A673 (cell line): Measurements from ENCODE around the gene CORO6. TPM values are rescaled to one million over a fixed set of nuclear protein-coding genes. Genes with fewer than 3 reads are reported as not detected.

Source experiments
- BruUV-seq: library from RNA; stranded (reverse); fragments of 400-500 nt; replicated peaks from 2 replicates; lab custom pipeline; 2021; lab: Mats Ljungman, UMichigan
- CTCF ChIA-PET: fragments of 300-600 bp; sonication (Branson Sonifier 250); formaldehyde crosslinking; loops from one replicate; lab custom pipeline; 2022; ENCODE audit warnings: antibody characterized with exemption; lab: Charles Lee
- POLR2A ChIA-PET: fragments of 300-600 bp; sonication (Branson Sonifier 250); formaldehyde crosslinking; loops from one replicate; lab custom pipeline; 2022; ENCODE audit warnings: antibody characterized with exemption; ENCODE audit not compliant: low non-redundant PET; lab: Charles Lee
- DNase-seq: peaks from one replicate; pipeline ENCODE4 v3.0.0-alpha.2; 2015; ENCODE audit warnings: low spot score
- H3K27ac ChIP-seq: fragments of 200-600 bp; sonication (generic); 2 replicates; pipeline ENCODE4 v1.5.1; 2016; ENCODE audit warnings: mixed run types, low read depth, mild to moderate bottlenecking, mixed read lengths, antibody characterized with exemption, low read length; ENCODE audit not compliant: poor library complexity, severe bottlenecking
- H3K27me3 ChIP-seq: fragments of 200-600 bp; sonication (generic); replicated peaks from 2 replicates; pipeline ENCODE4 v1.6.1; 2017; ENCODE audit warnings: mixed run types, low read depth, mild to moderate bottlenecking, mixed read lengths, antibody characterized with exemption, low read length; ENCODE audit not compliant: insufficient read depth, poor library complexity
- H3K36me3 ChIP-seq: fragments of 200-600 bp; sonication (generic); 2 replicates; pipeline ENCODE4 v1.6.1; 2016; ENCODE audit warnings: mixed run types, mild to moderate bottlenecking, mixed read lengths, antibody characterized with exemption, low read length; ENCODE audit not compliant: insufficient read depth, poor library complexity, severe bottlenecking
- H3K4me1 ChIP-seq: fragments of 200-600 bp; sonication (generic); 2 replicates; pipeline ENCODE4 v1.6.1; 2017; ENCODE audit warnings: mixed run types, mild to moderate bottlenecking, mixed read lengths, antibody characterized with exemption, low read length; ENCODE audit not compliant: insufficient read depth, poor library complexity, severe bottlenecking
- H3K4me3 ChIP-seq: fragments of 200-600 bp; sonication (generic); 2 replicates; pipeline ENCODE4 v1.5.1; 2016; ENCODE audit warnings: low read depth, mixed run types, mild to moderate bottlenecking, mixed read lengths, low read length; ENCODE audit not compliant: poor library complexity, severe bottlenecking
- H3K9me3 ChIP-seq: fragments of 200-600 bp; sonication (generic); 2 replicates; pipeline ENCODE4 v1.6.1; 2016; ENCODE audit warnings: mixed run types, low read depth, mild to moderate bottlenecking, mixed read lengths, antibody characterized with exemption, low read length; ENCODE audit not compliant: poor library complexity, severe bottlenecking
- CTCF ChIP-seq: fragments of 300-800, 200-600 bp; sonication (generic); conservative IDR thresholded peaks from 2 replicates; pipeline ENCODE4 v1.5.1; 2017; ENCODE audit warnings: low read depth, mild to moderate bottlenecking, antibody characterized with exemption, low read length, moderate library complexity, mixed read lengths
- EZH2 ChIP-seq: fragments of 200-600 bp; sonication (generic); IDR thresholded peaks from 2 replicates; pipeline ENCODE4 v1.6.1; 2017; ENCODE audit warnings: borderline replicate concordance, low read depth, mild to moderate bottlenecking, mixed read lengths, antibody characterized with exemption, low read length; ENCODE audit not compliant: poor library complexity, severe bottlenecking
- intact Hi-C: fragments of 100-400 bp; cut with micrococcal nuclease; formaldehyde crosslinking; loops from one replicate; pipeline ENCODE4 v1.10.0; 2022; ENCODE audit not compliant: unreplicated experiment
- total RNA-seq: library from RNA; stranded (reverse); gene quantifications from 2 replicates; pipeline ENCODE4 v1.2.3, GENCODE V29; 2021

Gene CORO6
- total RNA-seq, 1 experiment from 2014 or later = 19.7 TPM

DNA sequence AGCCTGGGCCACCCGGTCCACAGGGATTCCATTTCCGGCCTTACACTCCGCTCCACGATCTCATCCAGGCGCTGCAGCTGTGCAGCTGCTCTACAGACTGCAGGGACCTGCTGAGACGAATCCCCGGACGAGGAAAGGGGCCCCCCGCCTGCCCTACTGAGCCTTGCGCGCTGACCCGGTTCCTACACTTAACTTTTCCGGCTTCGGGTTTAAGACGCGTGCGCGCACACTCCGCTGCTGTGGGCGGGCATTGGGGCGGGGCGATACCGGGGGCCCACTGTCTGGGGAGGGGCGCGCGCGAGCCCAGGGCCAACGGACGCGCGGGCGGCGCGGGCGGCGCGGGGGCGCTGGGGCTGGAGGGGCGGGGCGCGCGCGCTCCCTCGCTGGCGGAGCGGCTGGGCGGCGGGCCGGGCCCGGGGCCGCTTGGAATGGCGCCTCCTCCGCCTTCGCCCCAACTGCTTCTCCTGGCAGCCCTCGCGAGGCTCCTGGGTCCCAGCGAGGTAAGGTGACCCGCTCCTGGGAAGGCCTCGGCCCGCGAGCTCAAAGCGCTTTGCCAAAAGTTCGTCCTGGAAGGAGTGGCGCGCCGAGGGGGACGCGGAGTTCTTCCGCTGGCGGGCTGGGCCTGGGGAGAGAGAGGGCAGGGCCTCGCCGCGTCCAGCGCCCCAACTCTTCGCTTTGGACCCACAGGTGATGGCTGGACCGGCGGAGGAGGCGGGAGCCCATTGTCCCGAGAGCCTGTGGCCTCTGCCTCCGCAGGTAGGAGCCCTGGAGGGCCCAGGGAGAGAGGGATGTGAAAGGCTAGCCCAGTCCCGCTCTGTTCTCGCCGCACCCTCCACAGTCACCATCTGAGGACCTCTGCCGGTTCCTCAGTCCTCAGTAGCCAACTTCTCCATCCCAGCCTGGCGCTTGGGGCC is 54.1 kb downstream of the CORO6 start, which contains the start of gene TP53I13:
Gene TP53I13, plus strand, starts transcription at position 371 of the 914 bp plus-strand sequence. Its CDS starts 58 bp downstream, at position 429.
- no TSS peak for BruUV-seq
- TF ChIP-seq EZH2 = no peak
- TF ChIP-seq CTCF = no peak

GRCh38 chr17:29567554-29568330 is 55.0 kb downstream of the CORO6 start:
- CTCF ChIA-PET = interaction anchor here (0.5 to 1.0 kb wide), 4 partner anchors 198 to 528 kb away, joined by 3 to 7 read pairs (median 4); no protein-coding TSS in a partner anchor
- Histone ChIP-seq H3K4me3 (peak overlapping the region; percentile 83), H3K9me3 (no peaks in the 10 kb centered on the region), H3K36me3 (no peaks in the 10 kb centered on the region), H3K27me3 (no peaks in the 10 kb centered on the region), H3K27ac (peak overlapping the region; percentile 75), H3K4me1 (peaks cover 9% of the 10 kb centered on the region)
- peak; percentile 87 for DNase-seq
- TF ChIP-seq EZH2 (no peak), CTCF (peak; percentile 40)
- POLR2A ChIA-PET = interaction anchor here (0.6 to 0.7 kb wide), 2 partner anchors 25 to 223 kb away, joined by 4 to 17 read pairs; partner anchors contain the start of gene ANKRD13B
- no TSS peak for BruUV-seq
- intact Hi-C loops = loop anchor here (1.0 to 10.0 kb wide), 3 partner anchors 24 to 197 kb away; partner anchors contain the start of gene CORO6

More for the DNA sequence above, 54.1 kb downstream of the CORO6 start, which contains the start of gene TP53I13:
- H3K9me3 ChIP-seq = no peaks in the 10 kb centered on the region
- peaks cover 18% of the 10 kb centered on the region for H3K4me1 ChIP-seq
- H3K4me3 ChIP-seq = peak within 1 kb of the TSS; percentile 83
- POLR2A ChIA-PET = no interaction called here
- CTCF ChIA-PET = interaction anchor here (1.0 kb wide), 1 partner anchor 199 kb away, joined by 5 read pairs; no protein-coding TSS in a partner anchor
- H3K27me3 ChIP-seq = no peaks in the 10 kb centered on the region
- peak within 1 kb of the TSS; percentile 88 for H3K27ac ChIP-seq
- peak; percentile 95 for DNase-seq
- intact Hi-C loops = loop anchor here (1.0 to 10.0 kb wide), 3 partner anchors 23 to 198 kb away; partner anchors contain the start of gene CORO6
- H3K36me3 ChIP-seq = peaks cover 7% of the 10 kb centered on the region

GRCh38 chr17:29567304-29567553 is 55.5 kb downstream of the CORO6 start:
- Histone ChIP-seq H3K4me1 (peaks cover 7% of the 10 kb centered on the region), H3K27me3 (no peaks in the 10 kb centered on the region), H3K4me3 (peak overlapping the region; percentile 83), H3K27ac (peak overlapping the region; percentile 75), H3K36me3 (no peaks in the 10 kb centered on the region), H3K9me3 (no peaks in the 10 kb centered on the region)
- intact Hi-C loops = loop anchor here (10.0 kb wide), 1 partner anchor 58 kb away; the partner anchor contains the start of gene CORO6
- ChIA-PET POLR2A (no interaction called here), CTCF (interaction anchor here (0.5 to 0.9 kb wide), 4 partner anchors 212 to 529 kb away, joined by 3 to 4 read pairs (median 3); no protein-coding TSS in a partner anchor)
- BruUV-seq = no TSS peak
- no peak for TF ChIP-seq EZH2
- DNase-seq = no peak
